ENCODE data around the gene BRD9. TPM values are rescaled to one million over a fixed set of nuclear protein-coding genes. Genes with fewer than 3 reads are reported as not detected.

BRD9 gene
- total RNA-seq, 1 donor from 2014 or later = 37.7 TPM

- no peak overlapping the region for H3K4me3 ChIP-seq
- H3K4me1 ChIP-seq = no peaks in the 10 kb centered on the region
- ATAC-seq = no peak
- no peaks in the 10 kb centered on the region for H3K27me3 ChIP-seq (ENCODE audit: low read depth)
- intact Hi-C loops (cut with DNase I) = no loop called here
- no peak for DNase-seq
- no peak overlapping the region for H3K27ac ChIP-seq
- no peaks in the 10 kb centered on the region for H3K9me3 ChIP-seq
- no peak for TF ChIP-seq CTCF (IDR thresholded peaks at IDR 0.05)
- H3K36me3 ChIP-seq = no peaks in the 10 kb centered on the region
Observed at GRCh38 chr5:914612-915011, 22.0 kb upstream of the BRD9 start.

- DNase-seq = no peak
- no peak for ATAC-seq
Observed at GRCh38 chr5:914174-914573, 21.6 kb upstream of the BRD9 start.

GRCh38 chr5:912280-913091 is 19.9 kb upstream of the BRD9 start:
- Histone ChIP-seq H3K27ac (no peak overlapping the region), H3K27me3 (ENCODE audit: low read depth) (no peaks in the 10 kb centered on the region), H3K4me1 (no peaks in the 10 kb centered on the region), H3K36me3 (no peaks in the 10 kb centered on the region), H3K4me3 (no peak overlapping the region), H3K9me3 (no peaks in the 10 kb centered on the region)
- ATAC-seq (peak in 1 of 2 donors; percentile 38), DNase-seq (peak; percentile 59)
- intact Hi-C loops (cut with DNase I) = no loop called here
- no peak for TF ChIP-seq CTCF (IDR thresholded peaks at IDR 0.05)

More at GRCh38 chr5:914174-914573, 21.6 kb upstream of the BRD9 start:
- Histone ChIP-seq H3K27ac (no peak overlapping the region), H3K36me3 (no peaks in the 10 kb centered on the region), H3K4me3 (no peak overlapping the region), H3K9me3 (no peaks in the 10 kb centered on the region), H3K27me3 (ENCODE audit: low read depth) (no peaks in the 10 kb centered on the region), H3K4me1 (no peaks in the 10 kb centered on the region)
- no peak for TF ChIP-seq CTCF (IDR thresholded peaks at IDR 0.05)
- intact Hi-C loops (cut with DNase I) = no loop called here

GRCh38 chr5:911601-912000 is 19.0 kb upstream of the BRD9 start:
- Histone ChIP-seq H3K27me3 (ENCODE audit: low read depth) (no peaks in the 10 kb centered on the region), H3K27ac (no peak overlapping the region)
- intact Hi-C loops (cut with DNase I) = no loop called here

GRCh38 chr5:910769-911160 is 18.2 kb upstream of the BRD9 start:
- ATAC-seq = no peak
- no peaks in the 10 kb centered on the region for H3K36me3 ChIP-seq
- no peaks in the 10 kb centered on the region for H3K27me3 ChIP-seq (ENCODE audit: low read depth)

More at GRCh38 chr5:911601-912000, 19.0 kb upstream of the BRD9 start:
- H3K36me3 ChIP-seq = no peaks in the 10 kb centered on the region
- ATAC-seq = no peak
- no peak for TF ChIP-seq CTCF (IDR thresholded peaks at IDR 0.05)
- no peak for DNase-seq
- H3K9me3 ChIP-seq = no peaks in the 10 kb centered on the region
- no peaks in the 10 kb centered on the region for H3K4me1 ChIP-seq
- no peak overlapping the region for H3K4me3 ChIP-seq

More at GRCh38 chr5:910769-911160, 18.2 kb upstream of the BRD9 start:
- TF ChIP-seq CTCF (IDR thresholded peaks at IDR 0.05) = no peak
- Histone ChIP-seq H3K27ac (no peak overlapping the region), H3K4me1 (no peaks in the 10 kb centered on the region), H3K4me3 (no peak overlapping the region), H3K9me3 (no peaks in the 10 kb centered on the region)
- intact Hi-C loops (cut with DNase I) = no loop called here
- DNase-seq = no peak

All from lower lobe of right lung (tissue), 2 donors.